Measurements from ENCODE around the gene IRS2.

GRCh38 chr13:109819874-109820273 is 33.5 kb upstream of the IRS2 start:
- TF ChIP-seq SP4 (IDR thresholded peaks at IDR 0.05; ENCODE audit: low read length): no peak
- no peak for TF ChIP-seq RAD21 (IDR thresholded peaks at IDR 0.05 in 1 of 2, conservative IDR thresholded peaks at IDR 0.05 in 1 of 2; ENCODE audit: low read depth in 2 of 2, low read length in 2 of 2)
- TF ChIP-seq EP300 (IDR thresholded peaks at IDR 0.05; ENCODE audit: borderline replicate concordance in 1 of 2, low read depth in 2 of 2, low read length in 2 of 2): no peak
- TF ChIP-seq POLR2AphosphoS5 (IDR thresholded peaks at IDR 0.05; ENCODE audit: low read depth, low read length): no peak
- TF ChIP-seq MAX (IDR thresholded peaks at IDR 0.05): no peak
- TF ChIP-seq RFX5 (IDR thresholded peaks at IDR 0.05; ENCODE audit: borderline replicate concordance, low read depth, low read length): no peak
- TF ChIP-seq ASH2L (IDR thresholded peaks at IDR 0.05; ENCODE audit: low read length): no peak
- TF ChIP-seq CEBPB (IDR thresholded peaks at IDR 0.05; ENCODE audit: low read depth, low read length): no peak
- TF ChIP-seq POLR2A (IDR thresholded peaks at IDR 0.05; ENCODE audit: control extremely low read depth in 1 of 2, low read depth in 2 of 2, low read length in 2 of 2): no peak
- TF ChIP-seq CTCF (IDR thresholded peaks at IDR 0.05; ENCODE audit: control extremely low read depth in 1 of 3, insufficient read depth in 1 of 3, low read depth in 1 of 3, low read length in 3 of 3): no peak

Measured in H1 (cell line).